GM21447 (cell line): ENCODE data around the gene PCDHA1.
"Not testable (repeated sequence)": the region's sequence is repeated elsewhere in the genome, so short reads cannot be mapped to it uniquely, and the experiment has no call there.

Source experiments
- ATAC-seq: cut with Tn5 transposase; IDR thresholded peaks from one replicate; pipeline ENCODE4 v1.9.1; 2021; ENCODE audit not compliant: unreplicated experiment

PCDHA1 gene

DNA sequence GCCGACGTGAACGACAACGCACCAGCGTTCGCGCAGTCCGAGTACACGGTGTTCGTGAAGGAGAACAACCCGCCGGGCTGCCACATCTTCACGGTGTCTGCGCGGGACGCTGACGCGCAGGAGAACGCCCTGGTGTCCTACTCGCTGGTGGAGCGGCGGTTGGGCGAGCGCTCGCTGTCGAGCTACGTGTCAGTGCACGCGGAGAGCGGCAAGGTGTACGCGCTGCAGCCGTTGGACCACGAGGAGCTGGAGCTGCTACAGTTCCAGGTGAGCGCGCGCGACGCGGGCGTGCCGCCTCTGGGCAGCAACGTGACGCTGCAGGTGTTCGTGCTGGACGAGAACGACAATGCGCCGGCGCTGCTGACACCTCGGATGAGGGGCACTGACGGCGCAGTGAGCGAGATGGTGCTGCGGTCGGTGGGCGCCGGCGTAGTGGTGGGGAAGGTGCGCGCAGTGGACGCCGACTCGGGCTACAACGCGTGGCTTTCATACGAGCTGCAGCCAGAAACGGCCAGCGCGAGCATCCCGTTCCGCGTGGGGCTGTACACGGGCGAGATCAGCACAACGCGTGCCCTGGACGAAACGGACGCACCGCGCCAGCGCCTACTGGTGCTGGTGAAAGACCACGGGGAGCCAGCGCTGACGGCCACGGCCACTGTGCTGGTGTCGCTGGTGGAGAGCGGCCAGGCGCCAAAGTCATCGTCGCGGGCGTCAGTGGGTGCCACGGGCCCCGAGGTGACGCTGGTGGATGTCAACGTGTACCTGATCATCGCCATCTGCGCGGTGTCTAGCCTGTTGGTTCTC, 64.1 kb downstream of the PCDHA1 start:
- ATAC-seq, result not testable (repeated sequence)

- no peak for ATAC-seq
Measured at GRCh38 chr5:140855772-140856674, 70.1 kb downstream of the PCDHA1 start, which contains the start of gene PCDHA10. Gene PCDHA10 (plus strand): TSS chr5:140855897. CDS start chr5:140856049, 152 bp downstream.

DNA sequence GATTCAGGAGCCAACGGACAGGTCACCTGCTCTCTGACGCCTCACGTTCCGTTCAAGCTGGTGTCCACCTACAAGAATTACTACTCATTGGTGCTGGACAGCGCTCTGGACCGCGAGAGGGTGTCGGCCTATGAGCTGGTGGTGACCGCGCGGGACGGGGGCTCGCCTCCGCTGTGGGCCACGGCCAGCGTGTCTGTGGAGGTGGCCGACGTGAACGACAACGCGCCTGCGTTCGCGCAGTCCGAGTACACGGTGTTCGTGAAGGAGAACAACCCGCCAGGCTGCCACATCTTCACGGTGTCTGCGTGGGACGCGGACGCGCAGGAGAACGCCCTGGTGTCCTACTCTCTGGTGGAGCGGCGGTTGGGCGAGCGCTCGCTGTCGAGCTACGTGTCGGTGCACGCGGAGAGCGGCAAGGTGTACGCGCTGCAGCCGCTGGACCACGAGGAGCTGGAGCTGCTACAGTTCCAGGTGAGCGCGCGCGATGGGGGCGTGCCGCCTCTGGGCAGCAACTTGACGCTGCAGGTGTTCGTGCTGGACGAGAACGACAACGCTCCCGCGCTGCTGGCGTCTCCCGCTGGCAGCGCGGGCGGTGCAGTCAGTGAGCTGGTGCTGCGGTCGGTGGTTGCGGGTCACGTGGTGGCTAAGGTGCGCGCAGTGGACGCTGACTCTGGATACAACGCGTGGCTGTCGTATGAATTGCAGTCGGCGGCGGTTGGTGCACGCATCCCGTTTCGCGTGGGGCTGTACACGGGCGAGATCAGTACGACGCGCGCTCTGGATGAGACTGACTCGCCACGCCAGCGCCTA, 71.4 kb downstream of the PCDHA1 start:
- ATAC-seq, result no peak

GRCh38 chr5:140857987-140858240, 72.0 kb downstream of the PCDHA1 start:
- ATAC-seq, result no peak

DNA sequence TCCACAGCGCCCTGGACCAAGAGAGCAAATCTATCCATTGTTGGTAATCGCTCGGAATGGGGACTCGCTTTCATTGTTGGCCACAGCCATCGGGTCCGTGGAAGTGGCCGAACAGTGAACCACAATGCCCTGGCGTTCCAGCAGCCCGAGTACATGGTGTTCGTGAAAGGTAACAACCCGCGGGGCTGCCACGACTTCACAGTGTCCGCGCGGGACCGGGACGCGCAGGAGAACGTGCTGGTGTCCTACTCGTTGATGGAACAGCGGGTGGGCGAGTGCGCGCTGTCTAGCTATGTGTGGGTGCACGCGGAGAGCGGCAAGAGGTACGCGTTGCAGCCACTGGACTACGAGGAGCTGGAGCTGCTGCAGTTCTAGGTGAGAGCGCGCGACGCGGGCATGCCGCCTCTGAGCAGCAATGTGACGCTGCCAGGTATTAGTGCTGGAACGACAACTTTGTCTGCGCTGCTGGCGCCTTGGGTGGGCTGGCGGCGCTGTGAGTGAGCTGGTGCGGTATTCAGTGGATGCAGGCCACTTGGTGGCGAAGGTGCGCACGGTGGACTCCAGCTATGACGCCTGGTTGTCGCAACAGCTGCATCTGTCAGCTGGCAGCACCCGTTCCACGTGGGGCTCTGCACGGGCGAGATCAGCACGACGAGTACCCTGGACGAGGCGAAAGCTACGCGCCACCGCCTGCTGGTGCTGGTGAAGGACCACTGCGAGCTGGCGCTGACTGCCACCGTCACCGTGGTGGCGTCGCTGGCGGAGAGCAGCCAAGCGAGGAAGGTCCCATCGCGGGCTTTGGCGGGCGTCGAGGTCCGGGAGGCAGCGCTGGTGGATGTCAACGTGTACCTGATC, 76.7 kb downstream of the PCDHA1 start:
- no peak for ATAC-seq

GRCh38 chr5:140868721-140869554, 83.0 kb downstream of the PCDHA1 start, which contains the start of gene PCDHA11:
Gene PCDHA11 (plus strand): TSS chr5:140868957. CDS start chr5:140869104, 147 bp downstream.
- ATAC-seq, result no peak

GRCh38 chr5:140869555-140869886, 83.6 kb downstream of the PCDHA1 start:
- ATAC-seq, result no peak

DNA sequence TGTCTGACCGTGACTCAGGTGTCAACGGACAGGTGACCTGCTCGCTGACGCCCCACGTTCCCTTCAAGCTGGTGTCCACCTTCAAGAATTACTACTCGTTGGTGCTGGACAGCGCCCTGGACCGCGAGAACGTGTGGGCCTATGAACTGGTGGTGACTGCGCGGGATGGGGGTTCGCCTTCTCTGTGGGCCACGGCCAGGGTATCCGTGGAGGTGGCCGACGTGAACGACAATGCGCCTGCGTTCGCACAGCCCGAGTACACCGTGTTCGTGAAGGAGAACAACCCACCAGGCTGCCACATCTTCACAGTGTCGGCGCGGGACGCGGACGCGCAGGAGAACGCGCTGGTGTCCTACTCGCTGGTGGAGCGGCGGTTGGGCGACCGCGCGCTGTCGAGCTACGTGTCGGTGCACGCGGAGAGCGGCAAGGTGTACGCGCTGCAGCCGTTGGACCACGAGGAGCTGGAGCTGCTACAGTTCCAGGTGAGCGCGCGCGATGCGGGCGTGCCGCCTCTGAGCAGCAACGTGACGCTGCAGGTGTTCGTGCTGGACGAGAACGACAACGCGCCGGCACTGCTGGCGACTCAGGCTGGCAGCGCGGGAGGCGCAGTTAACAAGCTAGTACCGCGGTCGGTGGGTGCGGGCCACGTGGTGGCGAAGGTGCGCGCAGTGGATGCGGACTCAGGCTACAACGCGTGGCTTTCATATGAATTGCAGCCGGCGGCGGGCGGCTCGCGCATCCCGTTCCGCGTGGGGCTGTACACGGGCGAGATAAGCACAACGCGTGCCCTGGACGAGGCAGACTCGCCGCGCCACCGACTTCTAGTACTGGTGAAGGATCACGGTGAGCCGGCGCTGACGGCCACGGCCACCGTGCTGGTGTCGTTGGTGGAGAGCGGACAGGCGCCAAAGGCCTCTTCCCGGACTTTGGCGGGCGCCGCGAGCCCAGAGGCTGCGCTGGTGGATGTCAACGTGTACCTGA, 84.6 kb downstream of the PCDHA1 start:
- no peak for ATAC-seq

- ATAC-seq, result no peak
Measured at GRCh38 chr5:140875085-140876065, 89.4 kb downstream of the PCDHA1 start, which contains the start of gene PCDHA12. Gene PCDHA12 (plus strand): TSS chr5:140875308. CDS start chr5:140875473, 165 bp downstream.

DNA sequence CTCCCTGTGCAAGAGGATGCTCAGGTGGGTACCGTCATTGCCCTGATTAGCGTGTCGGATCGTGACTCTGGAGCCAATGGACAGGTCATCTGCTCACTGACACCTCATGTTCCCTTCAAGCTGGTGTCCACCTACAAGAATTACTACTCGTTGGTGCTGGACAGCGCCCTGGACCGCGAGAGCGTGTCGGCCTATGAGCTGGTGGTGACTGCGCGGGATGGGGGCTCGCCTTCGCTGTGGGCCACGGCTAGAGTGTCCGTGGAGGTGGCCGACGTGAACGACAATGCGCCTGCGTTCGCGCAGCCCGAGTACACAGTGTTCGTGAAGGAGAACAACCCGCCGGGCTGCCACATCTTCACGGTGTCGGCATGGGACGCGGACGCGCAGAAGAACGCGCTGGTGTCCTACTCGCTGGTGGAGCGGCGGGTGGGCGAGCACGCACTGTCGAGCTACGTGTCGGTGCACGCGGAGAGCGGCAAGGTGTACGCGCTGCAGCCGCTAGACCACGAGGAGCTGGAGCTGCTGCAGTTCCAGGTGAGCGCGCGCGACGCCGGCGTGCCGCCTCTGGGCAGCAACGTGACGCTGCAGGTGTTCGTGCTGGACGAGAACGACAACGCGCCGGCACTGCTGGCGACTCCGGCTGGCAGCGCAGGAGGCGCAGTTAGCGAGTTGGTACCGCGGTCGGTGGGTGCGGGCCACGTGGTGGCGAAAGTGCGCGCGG, 90.8 kb downstream of the PCDHA1 start:
- not testable (repeated sequence) for ATAC-seq

DNA sequence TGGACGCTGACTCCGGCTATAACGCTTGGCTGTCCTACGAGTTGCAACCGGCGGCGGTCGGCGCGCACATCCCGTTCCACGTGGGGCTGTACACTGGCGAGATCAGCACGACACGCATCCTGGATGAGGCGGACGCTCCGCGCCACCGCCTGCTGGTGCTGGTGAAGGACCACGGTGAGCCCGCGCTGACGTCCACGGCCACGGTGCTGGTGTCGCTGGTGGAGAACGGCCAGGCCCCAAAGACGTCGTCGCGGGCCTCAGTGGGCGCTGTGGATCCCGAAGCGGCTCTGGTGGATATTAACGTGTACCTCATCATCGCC, 91.3 kb downstream of the PCDHA1 start:
- no peak for ATAC-seq

DNA sequence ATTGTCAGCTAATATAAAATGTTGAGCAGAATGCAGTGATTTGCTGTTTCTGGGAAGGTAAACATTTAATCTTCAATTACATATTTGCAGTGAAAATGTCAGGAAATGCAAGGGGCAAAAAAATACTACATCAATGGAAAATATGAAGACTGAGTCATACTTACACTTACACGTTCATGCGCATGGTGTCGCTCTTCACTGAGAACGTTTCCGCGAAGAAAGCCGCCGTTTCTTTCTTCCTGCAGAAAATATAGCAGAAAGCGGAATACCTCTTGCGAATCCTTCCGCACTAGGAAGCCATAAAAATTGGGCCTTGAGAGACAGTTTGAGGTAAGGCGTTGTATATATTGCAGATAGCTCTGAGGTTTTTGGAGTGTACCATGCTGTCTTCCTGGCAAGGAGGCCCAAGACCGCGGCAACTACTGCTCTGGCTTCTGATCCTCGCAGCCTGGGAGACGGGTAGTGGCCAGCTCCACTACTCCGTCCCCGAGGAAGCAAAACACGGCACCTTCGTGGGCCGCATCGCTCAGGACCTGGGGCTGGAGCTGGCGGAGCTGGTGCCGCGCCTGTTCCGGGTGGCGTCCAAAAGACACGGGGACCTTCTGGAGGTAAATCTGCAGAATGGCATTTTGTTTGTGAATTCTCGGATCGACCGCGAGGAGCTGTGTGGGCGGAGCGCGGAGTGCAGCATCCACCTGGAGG, 96.1 kb downstream of the PCDHA1 start, which contains the start of gene PCDHA13:
Gene PCDHA13 (plus strand): TSS at position 236 of the 702 bp plus-strand sequence. CDS start 145 bp downstream, at position 381.
- no peak for ATAC-seq

DNA sequence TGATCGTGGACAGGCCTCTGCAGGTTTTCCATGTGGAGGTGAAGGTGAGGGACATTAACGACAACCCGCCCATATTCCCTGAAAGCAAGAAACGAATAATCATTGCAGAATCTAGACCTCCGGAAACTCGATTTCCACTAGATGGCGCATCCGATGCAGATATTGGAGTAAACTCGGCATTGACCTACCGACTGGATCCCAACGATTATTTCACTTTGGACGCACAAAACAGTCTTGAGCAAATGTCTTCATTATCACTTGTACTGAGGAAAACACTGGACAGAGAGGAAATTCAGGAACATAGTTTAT, 96.6 kb downstream of the PCDHA1 start:
- no peak for ATAC-seq

DNA sequence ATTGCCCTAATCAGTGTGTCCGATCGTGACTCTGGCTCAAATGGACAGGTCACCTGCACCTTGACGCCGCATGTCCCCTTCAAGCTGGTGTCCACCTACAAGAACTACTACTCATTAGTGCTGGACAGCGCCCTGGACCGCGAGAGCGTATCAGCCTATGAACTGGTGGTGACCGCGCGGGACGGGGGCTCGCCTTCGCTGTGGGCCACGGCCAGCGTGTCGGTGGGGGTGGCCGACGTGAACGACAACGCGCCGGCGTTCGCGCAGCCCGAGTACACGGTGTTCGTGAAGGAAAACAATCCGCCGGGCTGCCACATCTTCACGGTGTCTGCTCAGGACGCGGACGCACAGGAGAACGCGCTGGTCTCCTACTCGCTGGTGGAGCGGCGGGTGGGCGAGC, 97.4 kb downstream of the PCDHA1 start:
- ATAC-seq, result no peak

- no peak for ATAC-seq
Measured at GRCh38 chr5:140883927-140884697, 98.2 kb downstream of the PCDHA1 start.
